Ishikawa (cell line): ENCODE measurements around the gene PLEKHA6.

Source experiments
- CEBPB ChIP-seq: IDR thresholded peaks from 2 replicates; pipeline ENCODE4 v1.6.1; 2012
- CREB1 ChIP-seq: IDR thresholded peaks from 2 replicates; pipeline ENCODE4 v1.6.1; 2012; ENCODE audit warnings: low read depth
- EGR1 ChIP-seq: IDR thresholded peaks from 2 replicates; pipeline ENCODE4 v1.6.1; 2012
- EP300 ChIP-seq: IDR thresholded peaks from 2 replicates; pipeline ENCODE4 v1.6.1; 2012; ENCODE audit warnings: borderline replicate concordance
- FOXM1 ChIP-seq: IDR thresholded peaks from 2 replicates; pipeline ENCODE4 v1.6.1; 2012; ENCODE audit warnings: low read depth, borderline replicate concordance
- MAX ChIP-seq: IDR thresholded peaks from 2 replicates; pipeline ENCODE4 v1.6.1; 2012
- NFIC ChIP-seq: IDR thresholded peaks from 2 replicates; pipeline ENCODE4 v1.6.1; 2012
- RAD21 ChIP-seq: IDR thresholded peaks from 2 replicates; pipeline ENCODE4 v1.6.1; 2012; ENCODE audit warnings: low read depth
- REST ChIP-seq: IDR thresholded peaks from 2 replicates; pipeline ENCODE4 v1.6.1; 2012; ENCODE audit warnings: low read depth, mild to moderate bottlenecking
- TAF1 ChIP-seq: IDR thresholded peaks from 2 replicates; pipeline ENCODE4 v1.6.1; 2012; ENCODE audit warnings: low read depth, mild to moderate bottlenecking
- TCF12 ChIP-seq: IDR thresholded peaks from 2 replicates; pipeline ENCODE4 v1.6.1; 2012; ENCODE audit warnings: low read depth
- TEAD4 ChIP-seq: IDR thresholded peaks from 2 replicates; pipeline ENCODE4 v1.6.1; 2012
- YY1 ChIP-seq: IDR thresholded peaks from 2 replicates; pipeline ENCODE4 v1.6.1; 2012; ENCODE audit warnings: low read depth
- ZBTB7A ChIP-seq: IDR thresholded peaks from 2 replicates; pipeline ENCODE4 v1.6.1; 2012; ENCODE audit warnings: low read depth

The PLEKHA6 gene

GRCh38 chr1:204384636-204385352 is 25.1 kb upstream of the PLEKHA6 start:
- no peak for TF ChIP-seq MAX
- TF ChIP-seq NFIC, result no peak
- TF ChIP-seq TEAD4, result no peak
- no peak for TF ChIP-seq YY1
- TF ChIP-seq ZBTB7A, result no peak
- TF ChIP-seq TAF1, result no peak
- TF ChIP-seq FOXM1, result no peak
- TF ChIP-seq EP300, result no peak
- TF ChIP-seq RAD21, result no peak
- no peak for TF ChIP-seq CEBPB

- TF ChIP-seq TAF1 (no peak), TEAD4 (no peak), TCF12 (no peak), REST (no peak), RAD21 (no peak), YY1 (no peak), NFIC (no peak)
Observed at GRCh38 chr1:204383163-204383904, 23.6 kb upstream of the PLEKHA6 start.

- no peak for TF ChIP-seq MAX
- no peak for TF ChIP-seq RAD21
- TF ChIP-seq NFIC, result no peak
- TF ChIP-seq EP300, result no peak
- no peak for TF ChIP-seq REST
- TF ChIP-seq TAF1, result no peak
- no peak for TF ChIP-seq YY1
Observed at GRCh38 chr1:204382714-204383083, 23.0 kb upstream of the PLEKHA6 start.

- TF ChIP-seq CREB1, result no peak
- no peak for TF ChIP-seq MAX
- no peak for TF ChIP-seq FOXM1
- TF ChIP-seq NFIC, result no peak
- TF ChIP-seq YY1, result no peak
- no peak for TF ChIP-seq TEAD4
- TF ChIP-seq ZBTB7A, result no peak
Observed at GRCh38 chr1:204380293-204380831, 20.6 kb upstream of the PLEKHA6 start.

GRCh38 chr1:204377800-204378668 is 18.3 kb upstream of the PLEKHA6 start:
- no peak for TF ChIP-seq ZBTB7A
- no peak for TF ChIP-seq YY1
- TF ChIP-seq EGR1, result no peak
- no peak for TF ChIP-seq FOXM1
- TF ChIP-seq TCF12, result 0 out of 2 replicates have a peak, but pooled peaks have one; percentile 15
- TF ChIP-seq MAX, result no peak
- TF ChIP-seq EP300, result no peak
- TF ChIP-seq NFIC, result 0 out of 2 replicates have a peak, but pooled peaks have one; percentile 12
